Measurements from ENCODE around the gene SLC36A3.

SLC36A3 gene

DNA sequence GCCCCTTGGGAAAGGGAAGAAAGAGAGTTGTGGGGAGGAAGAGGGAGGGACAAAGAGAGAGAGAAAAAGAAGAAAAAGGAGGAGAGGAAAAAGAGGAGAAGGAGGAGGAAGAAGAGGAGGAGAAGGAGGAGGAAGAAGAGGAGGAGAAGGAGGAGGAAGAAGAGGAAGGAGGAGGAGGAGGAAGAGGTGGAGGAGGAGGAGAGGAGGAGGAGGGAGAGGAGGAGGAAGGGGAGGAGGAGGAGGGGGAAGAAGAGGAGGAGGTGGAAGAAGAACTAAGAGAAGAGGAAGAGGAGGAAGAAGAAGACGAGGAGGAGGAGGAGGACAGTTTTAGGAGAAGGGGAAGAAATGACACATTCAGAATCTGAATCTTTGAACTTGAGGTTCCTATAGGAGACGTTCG lies 36.4 kb upstream of the SLC36A3 start:
- TF ChIP-seq, protein P1, sequence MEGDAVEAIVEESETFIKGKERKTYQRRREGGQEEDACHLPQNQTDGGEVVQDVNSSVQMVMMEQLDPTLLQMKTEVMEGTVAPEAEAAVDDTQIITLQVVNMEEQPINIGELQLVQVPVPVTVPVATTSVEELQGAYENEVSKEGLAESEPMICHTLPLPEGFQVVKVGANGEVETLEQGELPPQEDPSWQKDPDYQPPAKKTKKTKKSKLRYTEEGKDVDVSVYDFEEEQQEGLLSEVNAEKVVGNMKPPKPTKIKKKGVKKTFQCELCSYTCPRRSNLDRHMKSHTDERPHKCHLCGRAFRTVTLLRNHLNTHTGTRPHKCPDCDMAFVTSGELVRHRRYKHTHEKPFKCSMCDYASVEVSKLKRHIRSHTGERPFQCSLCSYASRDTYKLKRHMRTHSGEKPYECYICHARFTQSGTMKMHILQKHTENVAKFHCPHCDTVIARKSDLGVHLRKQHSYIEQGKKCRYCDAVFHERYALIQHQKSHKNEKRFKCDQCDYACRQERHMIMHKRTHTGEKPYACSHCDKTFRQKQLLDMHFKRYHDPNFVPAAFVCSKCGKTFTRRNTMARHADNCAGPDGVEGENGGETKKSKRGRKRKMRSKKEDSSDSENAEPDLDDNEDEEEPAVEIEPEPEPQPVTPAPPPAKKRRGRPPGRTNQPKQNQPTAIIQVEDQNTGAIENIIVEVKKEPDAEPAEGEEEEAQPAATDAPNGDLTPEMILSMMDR (conservative IDR thresholded peaks at IDR 0.05): no peak
- H3K27ac ChIP-seq: no peak overlapping the region

DNA sequence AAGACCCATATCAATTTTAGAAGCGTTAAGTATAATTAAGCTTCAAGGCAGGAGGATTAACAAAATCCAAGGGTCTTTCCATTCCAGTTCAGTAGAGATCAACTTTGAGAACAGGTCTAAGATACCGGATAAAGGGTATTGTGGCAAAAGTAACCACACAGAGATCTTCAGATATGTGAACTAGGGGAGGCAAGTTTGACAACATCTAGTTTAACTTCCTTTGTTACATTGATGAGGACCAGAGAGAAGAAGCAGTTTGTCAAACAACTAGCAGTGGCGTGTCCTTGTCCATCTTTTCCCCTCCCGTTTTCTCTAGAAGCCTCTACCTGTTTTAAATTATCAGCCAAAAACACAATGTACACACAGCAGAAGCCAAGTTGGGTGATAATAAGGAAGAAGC lies 35.2 kb upstream of the SLC36A3 start:
- H3K27ac ChIP-seq: no peak overlapping the region
- TF ChIP-seq, protein P1 (conservative IDR thresholded peaks at IDR 0.05): no peak

DNA sequence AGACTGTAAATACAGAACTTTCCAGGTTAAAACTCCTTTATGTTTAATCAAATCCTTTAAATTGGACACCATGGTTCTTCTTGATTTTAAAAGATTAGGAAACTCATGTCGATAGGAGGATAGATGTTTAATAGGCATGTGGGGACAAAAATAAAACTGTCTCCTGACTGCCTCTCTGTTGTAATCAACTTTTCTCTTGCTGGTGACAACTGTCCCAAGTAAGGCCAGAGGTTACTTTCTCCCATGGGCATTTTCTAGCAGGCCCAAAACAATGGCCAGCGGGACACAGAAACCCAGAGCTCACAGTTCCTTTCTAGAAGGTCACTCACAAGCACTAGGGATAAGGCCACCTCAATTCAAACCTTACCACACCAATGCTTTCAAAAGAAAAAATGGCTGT lies 29.3 kb upstream of the SLC36A3 start:
- H3K27ac ChIP-seq: no peak overlapping the region
- TF ChIP-seq, protein P1 (conservative IDR thresholded peaks at IDR 0.05): no peak

DNA sequence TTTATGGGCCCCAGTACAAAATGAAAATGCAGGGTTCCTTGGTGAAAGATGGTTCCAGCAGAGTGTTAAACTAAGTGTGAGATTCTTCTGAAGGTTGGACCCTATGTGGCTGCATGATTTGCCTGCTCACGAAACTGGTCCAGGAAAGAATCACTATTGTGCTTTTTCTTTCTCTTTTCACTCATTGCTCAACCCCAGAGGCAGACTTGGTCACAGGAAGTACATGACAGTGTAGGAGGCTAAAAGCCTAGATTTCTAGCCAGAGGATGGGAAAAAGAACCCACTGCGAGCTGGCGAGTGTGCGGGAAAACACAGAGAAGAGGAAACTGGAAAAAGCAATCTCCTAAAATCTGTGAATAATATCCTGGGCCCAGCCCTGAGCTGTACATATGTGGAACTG lies 25.2 kb upstream of the SLC36A3 start:
- no peak overlapping the region for H3K27ac ChIP-seq
- TF ChIP-seq, protein P1 (conservative IDR thresholded peaks at IDR 0.05): no peak

DNA sequence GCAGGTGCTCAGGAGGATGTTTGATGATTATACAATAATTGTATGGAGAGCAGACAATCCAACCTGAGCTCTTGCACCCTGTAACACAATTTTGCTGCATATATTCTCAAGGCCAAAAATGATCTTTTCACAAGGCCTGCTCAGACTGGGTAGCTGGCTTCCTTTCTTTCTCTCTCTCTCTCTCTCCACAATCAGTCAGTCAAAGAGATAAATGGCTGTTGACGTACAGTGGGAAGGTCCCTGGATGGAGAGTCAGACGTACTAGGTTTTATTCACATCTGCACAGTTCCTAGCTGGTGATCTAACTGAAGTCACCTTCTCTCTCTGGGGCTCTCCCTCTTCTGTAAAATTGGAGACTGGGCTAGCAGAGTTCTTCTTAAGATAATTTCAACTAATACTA lies 24.0 kb upstream of the SLC36A3 start:
- TF ChIP-seq, protein P1 (conservative IDR thresholded peaks at IDR 0.05): no peak
- no peak overlapping the region for H3K27ac ChIP-seq

DNA sequence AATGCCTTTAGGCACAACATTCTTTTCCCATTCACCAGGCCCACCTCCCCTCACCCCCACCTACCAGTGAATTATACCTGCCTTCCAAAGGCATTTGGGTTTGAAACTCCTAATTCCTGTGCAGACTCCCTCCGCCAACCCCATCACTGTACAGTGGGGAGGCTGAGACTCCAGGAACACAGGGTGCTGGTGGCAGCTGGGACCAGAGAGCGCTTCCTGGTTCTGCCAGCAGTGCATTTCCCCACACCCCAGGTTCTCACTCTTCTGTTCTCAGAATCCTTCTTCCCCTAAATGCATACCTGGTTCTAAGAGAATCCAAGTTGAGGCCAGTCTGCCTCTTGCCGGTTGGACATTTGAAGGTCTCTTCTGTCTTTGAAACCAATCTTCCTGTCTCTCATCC lies 22.7 kb upstream of the SLC36A3 start:
- no peak overlapping the region for H3K27ac ChIP-seq
- TF ChIP-seq, protein P1 (conservative IDR thresholded peaks at IDR 0.05): no peak

DNA sequence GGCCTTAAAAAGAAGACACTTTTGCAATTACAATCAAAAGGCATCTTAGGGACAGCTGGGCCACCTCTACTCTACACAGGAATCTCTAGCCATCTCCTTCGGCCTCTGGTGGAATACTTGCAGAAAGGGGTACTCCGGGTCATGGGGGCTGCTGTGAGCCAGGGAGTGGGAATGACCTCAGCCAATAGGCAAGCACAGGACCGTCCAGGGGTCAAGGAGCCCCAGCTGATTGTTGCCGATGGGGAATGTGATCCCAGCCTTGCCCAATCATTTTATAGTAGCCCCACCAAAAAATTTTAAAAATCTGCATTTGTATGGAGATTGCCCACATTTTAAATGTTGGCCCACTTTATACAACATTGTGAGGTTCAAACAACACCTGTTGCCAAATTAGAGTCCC lies 16.9 kb upstream of the SLC36A3 start:
- TF ChIP-seq, protein P1 (conservative IDR thresholded peaks at IDR 0.05): no peak
- H3K27ac ChIP-seq: no peak overlapping the region

Data from VCaP (cell line).